Naive B cell (primary cell): Measurements from ENCODE around the gene SDR9C7. TPM values are rescaled to one million over a fixed set of nuclear protein-coding genes. Genes with fewer than 3 reads are reported as not detected.
"Not testable (repeated sequence)": the region's sequence is repeated elsewhere in the genome, so short reads cannot be mapped to it uniquely, and the experiment has no call there.

Experiments used
- ATAC-seq, 2 donors: fragments of 150-1000 bp; cut with Tn5 transposase; 2 replicates each; pipeline ENCODE4 v1.10.0; 2021; ENCODE audit warnings: low read depth in 2 of 2, mild to moderate bottlenecking in 2 of 2, moderate library complexity in 2 of 2
- DNase-seq: peaks from one replicate; pipeline ENCODE4 v3.0.0; 2022
- H3K27ac Mint-ChIP-seq, 6 donors: one replicate each; pipeline ENCODE4 v1.8.0; 2020 to 2022; ENCODE audit warnings: mild to moderate bottlenecking in 6 of 6, mixed read lengths in 6 of 6, moderate library complexity in 5 of 6, inconsistent platforms in 2 of 6
- H3K27me3 Mint-ChIP-seq, 3 donors: one replicate each; pipeline ENCODE4 v1.8.0; 2021 to 2022; ENCODE audit warnings: mixed read lengths in 3 of 3, mild to moderate bottlenecking in 1 of 3
- H3K36me3 Mint-ChIP-seq, 2 donors: one replicate each; pipeline ENCODE4 v1.8.0; 2020 to 2022; ENCODE audit warnings: mixed read lengths in 2 of 2, inconsistent platforms in 1 of 2, mild to moderate bottlenecking in 1 of 2
- H3K4me1 Mint-ChIP-seq, 3 donors: one replicate each; pipeline ENCODE4 v1.8.0; 2020 to 2022; ENCODE audit warnings: mixed read lengths in 3 of 3, inconsistent platforms in 1 of 3, mild to moderate bottlenecking in 1 of 3, moderate library complexity in 1 of 3
- H3K4me3 Mint-ChIP-seq, 8 donors: one replicate each; pipeline ENCODE4 v1.8.0; 2020 to 2022; ENCODE audit warnings: mild to moderate bottlenecking in 8 of 8, mixed read lengths in 8 of 8, moderate library complexity in 8 of 8, inconsistent platforms in 2 of 8
- H3K9me3 Mint-ChIP-seq, 7 donors: one replicate each; pipeline ENCODE4 v1.8.0; 2020 to 2022; ENCODE audit warnings: mixed read lengths in 7 of 7, mild to moderate bottlenecking in 5 of 7, inconsistent platforms in 2 of 7, moderate library complexity in 1 of 7
- polyA plus RNA-seq, 6 donors: library from polyadenylated mRNA; unstranded; fragments of 300-500 nt; fragmentation: Illumina TruSeq; gene quantifications; one replicate each; pipeline ENCODE4 v1.2.3, GENCODE V29; 2021; ENCODE audit warnings: low read depth in 6 of 6

SDR9C7 gene
- polyA plus RNA-seq, 6 donors from 2014 or later, result not detected

- Mint-ChIP-seq H3K36me3 (peaks cover 6 to 15% of the 10 kb centered on the region in 2 donors), H3K9me3 (peaks cover 0 to 42% (median 17%) of the 10 kb centered on the region in 7 donors)
These were observed 13.6 kb upstream of the SDR9C7 start for GRCh38 chr12:56947633-56948456.

GRCh38 chr12:56943878-56944277 is 9.7 kb upstream of the SDR9C7 start:
- peaks cover 0 to 47% (median 17%) of the 10 kb centered on the region in 7 donors for H3K9me3 Mint-ChIP-seq
- ATAC-seq, result no peak
- H3K4me1 Mint-ChIP-seq, result no peaks in the 10 kb centered on the region
- H3K27me3 Mint-ChIP-seq, result peaks cover 0 to 23% (median 19%) of the 10 kb centered on the region in 3 donors
- H3K4me3 Mint-ChIP-seq, result no peak overlapping the region
- DNase-seq, result no peak
- peaks cover 0 to 9% of the 10 kb centered on the region in 2 donors for H3K36me3 Mint-ChIP-seq
- H3K27ac Mint-ChIP-seq, result no peak overlapping the region

More at GRCh38 chr12:56947633-56948456, 13.6 kb upstream of the SDR9C7 start:
- Mint-ChIP-seq H3K4me1 (no peaks in the 10 kb centered on the region), H3K27me3 (peaks cover 0 to 17% (median 7%) of the 10 kb centered on the region in 3 donors), H3K27ac (no peak overlapping the region), H3K4me3 (no peak overlapping the region)
- ATAC-seq (no peak), DNase-seq (no peak)

GRCh38 chr12:56943374-56943773 is 9.2 kb upstream of the SDR9C7 start:
- H3K27me3 Mint-ChIP-seq, result peaks cover 0 to 23% (median 19%) of the 10 kb centered on the region in 3 donors
- DNase-seq, H3K27ac Mint-ChIP-seq, ATAC-seq, H3K4me1 Mint-ChIP-seq, H3K36me3 Mint-ChIP-seq, H3K4me3 Mint-ChIP-seq: not testable (repeated sequence)
- peaks cover 0 to 47% (median 17%) of the 10 kb centered on the region in 7 donors for H3K9me3 Mint-ChIP-seq

- Mint-ChIP-seq H3K27me3 (peaks cover 0 to 34% (median 29%) of the 10 kb centered on the region in 3 donors), H3K4me1 (no peaks in the 10 kb centered on the region), H3K36me3 (peaks cover 0 to 9% of the 10 kb centered on the region in 2 donors), H3K27ac (no peak overlapping the region), H3K4me3 (peak overlapping the region in 1 of 8 donors; percentile 44), H3K9me3 (peaks cover 0 to 37% (median 12%) of the 10 kb centered on the region in 7 donors)
- no peak for DNase-seq
- ATAC-seq, result no peak
These were observed 7.2 kb upstream of the SDR9C7 start for GRCh38 chr12:56941299-56942017.

GRCh38 chr12:56940942-56941298 is 6.7 kb upstream of the SDR9C7 start:
- H3K4me3 Mint-ChIP-seq, ATAC-seq, H3K4me1 Mint-ChIP-seq, H3K27ac Mint-ChIP-seq, H3K36me3 Mint-ChIP-seq, DNase-seq: not testable (repeated sequence)
- Mint-ChIP-seq H3K9me3 (peaks cover 0 to 36% (median 12%) of the 10 kb centered on the region in 7 donors), H3K27me3 (peaks cover 2 to 37% (median 29%) of the 10 kb centered on the region in 3 donors)

GRCh38 chr12:56935752-56936151 is 1.5 kb upstream of the SDR9C7 start:
- Mint-ChIP-seq H3K9me3 (no peaks in the 10 kb centered on the region), H3K4me1 (peaks cover 6 to 8% (median 8%) of the 10 kb centered on the region in 3 donors), H3K27ac (peak overlapping the region in 1 of 6 donors; percentile 30), H3K4me3 (no peak overlapping the region), H3K36me3 (no peaks in the 10 kb centered on the region), H3K27me3 (peaks cover 7 to 27% (median 27%) of the 10 kb centered on the region in 3 donors)
- DNase-seq, result no peak
- ATAC-seq, result no peak

GRCh38 chr12:56935157-56935556 is 949 bp upstream of the SDR9C7 start:
- Mint-ChIP-seq H3K27me3 (peaks cover 7 to 27% (median 27%) of the 10 kb centered on the region in 3 donors), H3K9me3 (no peaks in the 10 kb centered on the region), H3K27ac (no peak overlapping the region), H3K4me3 (no peak overlapping the region), H3K36me3 (no peaks in the 10 kb centered on the region), H3K4me1 (peaks cover 6 to 8% (median 8%) of the 10 kb centered on the region in 3 donors)
- no peak for DNase-seq
- ATAC-seq, result no peak

GRCh38 chr12:56932867-56933266 is 1.3 kb downstream of the SDR9C7 start:
- H3K4me1 Mint-ChIP-seq, result peaks cover 6 to 8% (median 8%) of the 10 kb centered on the region in 3 donors
- peaks cover 12 to 24% (median 24%) of the 10 kb centered on the region in 3 donors for H3K27me3 Mint-ChIP-seq
- ATAC-seq (no peak), DNase-seq (no peak)
- H3K4me3 Mint-ChIP-seq, result no peak overlapping the region
- no peaks in the 10 kb centered on the region for H3K36me3 Mint-ChIP-seq
- H3K9me3 Mint-ChIP-seq, result no peaks in the 10 kb centered on the region
- H3K27ac Mint-ChIP-seq, result peak overlapping the region in 1 of 6 donors; percentile 43

GRCh38 chr12:56932146-56932545 is 2.1 kb downstream of the SDR9C7 start:
- Mint-ChIP-seq H3K4me1 (peaks cover 6 to 8% (median 8%) of the 10 kb centered on the region in 3 donors), H3K4me3 (no peak overlapping the region), H3K27me3 (peaks cover 12 to 24% (median 22%) of the 10 kb centered on the region in 3 donors), H3K9me3 (no peaks in the 10 kb centered on the region), H3K36me3 (no peaks in the 10 kb centered on the region), H3K27ac (no peak overlapping the region)
- ATAC-seq (no peak), DNase-seq (no peak)

- H3K27me3 Mint-ChIP-seq, result peaks cover 12 to 24% (median 17%) of the 10 kb centered on the region in 3 donors
- peaks cover 6 to 8% (median 8%) of the 10 kb centered on the region in 3 donors for H3K4me1 Mint-ChIP-seq
- no peaks in the 10 kb centered on the region for H3K9me3 Mint-ChIP-seq
- peak overlapping the region in 1 of 8 donors; percentile 6 for H3K4me3 Mint-ChIP-seq
- DNase-seq, result no peak
- ATAC-seq, result peak; percentile 47 to 63
- no peaks in the 10 kb centered on the region for H3K36me3 Mint-ChIP-seq
- H3K27ac Mint-ChIP-seq, result peak overlapping the region in 2 of 6 donors; percentile 80 to 86
These were observed 2.7 kb downstream of the SDR9C7 start for GRCh38 chr12:56931474-56931978.

- Mint-ChIP-seq H3K4me1 (peaks cover 6 to 8% (median 8%) of the 10 kb centered on the region in 3 donors), H3K4me3 (no peak overlapping the region), H3K27ac (peak overlapping the region in 1 of 6 donors; percentile 5), H3K36me3 (no peaks in the 10 kb centered on the region), H3K27me3 (peaks cover 9 to 28% (median 17%) of the 10 kb centered on the region in 3 donors), H3K9me3 (no peaks in the 10 kb centered on the region)
- DNase-seq (no peak), ATAC-seq (no peak)
These were observed 4.0 kb downstream of the SDR9C7 start for GRCh38 chr12:56930241-56930640.

GRCh38 chr12:56929780-56930179 is 4.4 kb downstream of the SDR9C7 start:
- Mint-ChIP-seq H3K36me3 (no peaks in the 10 kb centered on the region), H3K27ac (peak overlapping the region in 1 of 6 donors; percentile 5), H3K4me1 (peaks cover 6 to 8% (median 8%) of the 10 kb centered on the region in 3 donors), H3K27me3 (peaks cover 4 to 28% (median 13%) of the 10 kb centered on the region in 3 donors), H3K4me3 (no peak overlapping the region), H3K9me3 (no peaks in the 10 kb centered on the region)
- DNase-seq, result no peak
- ATAC-seq, result no peak

GRCh38 chr12:56928262-56928661 is 5.9 kb downstream of the SDR9C7 start:
- no peak for ATAC-seq
- no peak for DNase-seq
- Mint-ChIP-seq H3K27me3 (peaks cover 4 to 28% (median 12%) of the 10 kb centered on the region in 3 donors), H3K36me3 (no peaks in the 10 kb centered on the region), H3K9me3 (no peaks in the 10 kb centered on the region), H3K27ac (no peak overlapping the region), H3K4me1 (peaks cover 6 to 8% (median 8%) of the 10 kb centered on the region in 3 donors), H3K4me3 (no peak overlapping the region)
